ENCODE data around the gene KRT79.

GRCh38 chr12:52867642-52868041 lies 33.5 kb upstream of the KRT79 start:
- TF ChIP-seq CTCF (IDR thresholded peaks at IDR 0.05) (no peak), POLR2A (IDR thresholded peaks at IDR 0.05) (no peak)
